Lower lobe of right lung (tissue), 2 donors: Measurements from ENCODE around the gene TPK1. TPM values are rescaled to one million over a fixed set of nuclear protein-coding genes. Genes with fewer than 3 reads are reported as not detected.
A peak's percentile ranks its signal among the peaks of the same experiment; 100 is the strongest.

ENCODE experiments used
- ATAC-seq, 2 donors: fragments of 200-7000 bp; cut with Tn5 transposase; one replicate each; pipeline ENCODE4 v1.9.1; 2020 to 2022; ENCODE audit warnings: mild to moderate bottlenecking in 2 of 2, moderate library complexity in 2 of 2
- DNase-seq: peaks from one replicate; pipeline ENCODE4 v3.0.0-alpha.2; 2020
- H3K27ac ChIP-seq: fragments of 200-600 bp; one replicate; pipeline ENCODE4 v1.8.0; 2022
- H3K27me3 ChIP-seq: fragments of 200-600 bp; one replicate; pipeline ENCODE4 v1.8.0; 2022; ENCODE audit warnings: low read depth
- H3K36me3 ChIP-seq: fragments of 200-600 bp; one replicate; pipeline ENCODE4 v1.8.0; 2022; ENCODE audit warnings: mild to moderate bottlenecking
- H3K4me1 ChIP-seq: fragments of 200-600 bp; one replicate; pipeline ENCODE4 v1.8.0; 2022
- H3K4me3 ChIP-seq: fragments of 200-600 bp; one replicate; pipeline ENCODE4 v1.8.0; 2022; ENCODE audit warnings: mild to moderate bottlenecking
- H3K9me3 ChIP-seq: fragments of 200-600 bp; one replicate; pipeline ENCODE4 v1.8.0; 2022
- CTCF ChIP-seq: fragments of 200-600 bp; IDR thresholded peaks from one replicate; pipeline ENCODE4 v1.8.0; 2022; ENCODE audit warnings: antibody characterized with exemption, mild to moderate bottlenecking
- intact Hi-C: fragments of 100-400 bp; cut with DNase I; formaldehyde crosslinking; loops from one replicate; pipeline ENCODE4 v1.11.0; 2022
- total RNA-seq: library from RNA; stranded (reverse); fragmentation: NEBNext Ultra II Directional; extraction: Animal tissue kit (Norgen Biotek cat#: 25700); gene quantifications from one replicate; pipeline ENCODE4 v1.2.1, GENCODE V29; 2021
- donor health status: DM: no; HTN: yes; CAD: no; lungs with severe emphysema.

Gene TPK1
- total RNA-seq, 1 donor from 2014 or later, result 9.0 TPM

- DNase-seq, result no peak
- Histone ChIP-seq H3K4me3 (no peak overlapping the region), H3K36me3 (no peaks in the 10 kb centered on the region), H3K27ac (no peak overlapping the region), H3K27me3 (no peaks in the 10 kb centered on the region), H3K4me1 (no peaks in the 10 kb centered on the region), H3K9me3 (no peaks in the 10 kb centered on the region)
- no peak for ATAC-seq
- TF ChIP-seq CTCF, result no peak
- intact Hi-C loops, result no loop called here
Measured at GRCh38 chr7:144534655-144535395, 301.0 kb downstream of the TPK1 start.

- Histone ChIP-seq H3K36me3 (no peaks in the 10 kb centered on the region), H3K9me3 (no peaks in the 10 kb centered on the region), H3K4me1 (no peaks in the 10 kb centered on the region), H3K27me3 (no peaks in the 10 kb centered on the region), H3K27ac (no peak overlapping the region), H3K4me3 (no peak overlapping the region)
- intact Hi-C loops, result no loop called here
- no peak for TF ChIP-seq CTCF
- DNase-seq, result no peak
- ATAC-seq, result peak in 1 of 2 donors; percentile 38
Measured at GRCh38 chr7:144534196-144534595, 301.7 kb downstream of the TPK1 start.

GRCh38 chr7:144531181-144531580 lies 304.7 kb downstream of the TPK1 start:
- no peaks in the 10 kb centered on the region for H3K27me3 ChIP-seq
- H3K9me3 ChIP-seq, result no peaks in the 10 kb centered on the region
- no peak for ATAC-seq
- no peak for TF ChIP-seq CTCF
- DNase-seq, result no peak
- no peaks in the 10 kb centered on the region for H3K36me3 ChIP-seq
- H3K4me1 ChIP-seq, result no peaks in the 10 kb centered on the region
- no peak overlapping the region for H3K4me3 ChIP-seq
- intact Hi-C loops, result no loop called here
- no peak overlapping the region for H3K27ac ChIP-seq

- no peaks in the 10 kb centered on the region for H3K4me1 ChIP-seq
- H3K9me3 ChIP-seq, result no peaks in the 10 kb centered on the region
- intact Hi-C loops, result no loop called here
- no peak overlapping the region for H3K27ac ChIP-seq
- H3K36me3 ChIP-seq, result no peaks in the 10 kb centered on the region
- no peak for DNase-seq
- H3K4me3 ChIP-seq, result no peak overlapping the region
- ATAC-seq, result no peak
- no peak for TF ChIP-seq CTCF
- no peaks in the 10 kb centered on the region for H3K27me3 ChIP-seq
Measured at GRCh38 chr7:144529269-144529926, 306.5 kb downstream of the TPK1 start.

GRCh38 chr7:144528536-144529045 lies 307.3 kb downstream of the TPK1 start:
- no peak for ATAC-seq
- intact Hi-C loops, result no loop called here

More at GRCh38 chr7:144528536-144529045, 307.3 kb downstream of the TPK1 start:
- DNase-seq, result no peak
- H3K4me1 ChIP-seq, result no peaks in the 10 kb centered on the region
- no peak for TF ChIP-seq CTCF
- no peak overlapping the region for H3K4me3 ChIP-seq
- no peaks in the 10 kb centered on the region for H3K9me3 ChIP-seq
- H3K27ac ChIP-seq, result no peak overlapping the region
- no peaks in the 10 kb centered on the region for H3K27me3 ChIP-seq
- H3K36me3 ChIP-seq, result no peaks in the 10 kb centered on the region
